ENCODE data around the gene ASIC4.

Gene ASIC4

DNA sequence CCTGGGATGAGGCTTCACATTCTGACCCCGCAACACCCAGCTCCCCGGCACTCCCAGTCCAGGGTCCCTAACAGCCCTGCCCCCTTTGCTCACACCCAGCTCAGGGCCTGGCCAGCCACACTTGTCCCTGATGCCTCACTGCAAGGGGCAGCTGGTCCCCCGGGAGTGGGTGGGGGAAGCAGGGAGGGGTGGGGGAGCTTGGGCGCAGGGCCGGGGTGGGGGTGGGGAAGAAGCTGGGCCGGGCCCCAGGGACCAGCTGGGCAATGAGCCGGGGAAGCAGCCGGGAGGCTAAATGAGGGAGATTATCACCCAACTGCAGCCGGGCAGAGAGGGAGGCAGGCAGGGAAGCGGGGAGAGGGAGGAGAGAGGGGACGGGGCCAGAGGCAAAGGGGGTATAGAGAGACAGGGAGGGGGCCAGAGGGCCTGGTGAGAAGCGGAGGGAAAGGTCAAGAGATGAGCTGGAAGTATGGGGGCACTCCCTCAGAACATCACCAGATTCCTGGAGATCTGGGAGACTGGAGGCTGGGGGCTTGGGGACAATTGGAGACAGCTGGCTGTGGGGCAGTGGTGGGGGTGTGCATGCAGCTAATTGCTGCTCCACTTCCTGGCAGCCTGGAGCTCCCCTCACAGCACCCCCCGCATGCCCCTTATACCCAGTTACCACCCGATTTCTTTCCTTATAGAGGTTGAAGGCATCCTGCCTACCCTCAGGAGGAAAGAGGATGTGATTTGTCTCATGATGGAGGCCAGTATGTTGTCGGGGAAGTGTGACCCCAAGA, 2.5 kb upstream of the ASIC4 start:
- ChIA-PET CTCF (interaction anchor here (1.1 to 5.3 kb wide), 7 partner anchors 9 to 131 kb away, joined by 3 to 50 read pairs (median 4); partner anchors contain the start of gene GMPPA), POLR2A (interaction anchor here (0.6 kb wide), 1 partner anchor 1552 kb away, joined by 3 read pairs; no protein-coding TSS in a partner anchor)
- no peak for DNase-seq (ENCODE audit: extremely low spot score)
- TF ChIP-seq, protein P1, sequence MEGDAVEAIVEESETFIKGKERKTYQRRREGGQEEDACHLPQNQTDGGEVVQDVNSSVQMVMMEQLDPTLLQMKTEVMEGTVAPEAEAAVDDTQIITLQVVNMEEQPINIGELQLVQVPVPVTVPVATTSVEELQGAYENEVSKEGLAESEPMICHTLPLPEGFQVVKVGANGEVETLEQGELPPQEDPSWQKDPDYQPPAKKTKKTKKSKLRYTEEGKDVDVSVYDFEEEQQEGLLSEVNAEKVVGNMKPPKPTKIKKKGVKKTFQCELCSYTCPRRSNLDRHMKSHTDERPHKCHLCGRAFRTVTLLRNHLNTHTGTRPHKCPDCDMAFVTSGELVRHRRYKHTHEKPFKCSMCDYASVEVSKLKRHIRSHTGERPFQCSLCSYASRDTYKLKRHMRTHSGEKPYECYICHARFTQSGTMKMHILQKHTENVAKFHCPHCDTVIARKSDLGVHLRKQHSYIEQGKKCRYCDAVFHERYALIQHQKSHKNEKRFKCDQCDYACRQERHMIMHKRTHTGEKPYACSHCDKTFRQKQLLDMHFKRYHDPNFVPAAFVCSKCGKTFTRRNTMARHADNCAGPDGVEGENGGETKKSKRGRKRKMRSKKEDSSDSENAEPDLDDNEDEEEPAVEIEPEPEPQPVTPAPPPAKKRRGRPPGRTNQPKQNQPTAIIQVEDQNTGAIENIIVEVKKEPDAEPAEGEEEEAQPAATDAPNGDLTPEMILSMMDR (IDR thresholded peaks at IDR 0.05; ENCODE audit: control extremely low read depth, extremely low read depth, low read depth, missing control alignments) = no peak

DNA sequence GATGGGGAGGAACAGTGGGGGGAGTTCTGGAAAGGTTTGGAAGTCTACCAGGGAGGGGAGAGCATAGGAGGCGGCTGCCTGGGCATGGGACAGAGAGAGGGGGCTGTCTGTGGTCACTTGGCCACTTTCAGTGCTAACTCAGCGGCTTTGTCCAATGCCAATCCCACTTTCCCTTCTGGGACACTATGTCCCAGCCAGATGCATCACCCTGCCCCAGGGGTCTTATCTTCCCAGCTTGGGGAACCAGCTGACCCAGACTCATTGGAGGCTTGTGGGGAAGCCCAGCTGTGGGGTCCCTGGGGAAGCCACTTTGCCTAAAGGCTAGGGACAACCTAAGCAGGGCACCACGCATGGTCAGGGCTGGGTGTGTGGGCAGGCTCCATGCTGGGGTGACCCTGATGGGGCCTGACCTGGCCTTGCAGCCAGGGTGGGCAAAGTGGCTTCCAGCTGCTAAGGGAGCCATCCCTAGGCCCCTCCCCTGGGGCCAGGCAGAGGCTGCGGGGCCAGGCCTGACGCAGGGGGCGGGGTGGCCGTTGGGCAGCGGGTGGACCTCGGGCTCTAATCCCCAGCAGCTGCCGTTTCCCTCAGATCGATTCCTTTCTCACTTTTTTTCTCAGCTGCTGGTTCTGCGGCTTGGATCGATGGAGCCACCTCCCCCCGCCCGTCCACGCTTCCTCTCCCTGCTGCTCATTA, 1.6 kb upstream of the ASIC4 start:
- DNase-seq (ENCODE audit: extremely low spot score) = no peak
- POLR2A ChIA-PET = no interaction called here
- CTCF ChIA-PET = interaction anchor here (1.6 to 3.6 kb wide), 3 partner anchors 17 to 130 kb away, joined by 4 to 22 read pairs (median 6); a partner anchor contains a TSS
- TF ChIP-seq, protein P1 (IDR thresholded peaks at IDR 0.05; ENCODE audit: control extremely low read depth, extremely low read depth, low read depth, missing control alignments) = no peak

DNA sequence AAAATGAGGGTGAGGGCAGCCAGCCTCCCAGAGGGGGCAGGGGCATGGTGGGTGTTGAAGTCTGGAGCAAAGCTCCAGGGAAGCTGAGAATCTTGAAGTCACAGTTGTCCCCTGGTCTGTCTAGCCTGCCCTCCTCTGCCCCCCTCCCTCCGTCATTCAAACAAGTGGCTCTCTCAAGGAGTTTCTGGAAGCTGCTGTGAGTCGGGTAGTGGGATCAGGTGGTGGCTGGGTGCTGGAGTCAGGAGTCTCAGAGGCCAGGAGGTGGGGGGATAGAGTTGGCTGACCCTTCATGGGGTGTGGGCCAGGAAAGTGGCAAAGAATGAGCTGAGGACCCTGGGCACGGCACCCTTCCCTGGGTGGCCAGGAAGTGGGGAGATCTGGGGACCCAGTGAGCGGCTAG, 495 bp upstream of the ASIC4 start:
- TF ChIP-seq, protein P1 (IDR thresholded peaks at IDR 0.05; ENCODE audit: control extremely low read depth, extremely low read depth, low read depth, missing control alignments) = no peak
- ChIA-PET POLR2A (no interaction called here), CTCF (interaction anchor here (1.4 to 3.6 kb wide), 2 partner anchors 14 to 17 kb away, joined by 5 to 22 read pairs; no protein-coding TSS in a partner anchor)
- no peak for DNase-seq (ENCODE audit: extremely low spot score)

DNA sequence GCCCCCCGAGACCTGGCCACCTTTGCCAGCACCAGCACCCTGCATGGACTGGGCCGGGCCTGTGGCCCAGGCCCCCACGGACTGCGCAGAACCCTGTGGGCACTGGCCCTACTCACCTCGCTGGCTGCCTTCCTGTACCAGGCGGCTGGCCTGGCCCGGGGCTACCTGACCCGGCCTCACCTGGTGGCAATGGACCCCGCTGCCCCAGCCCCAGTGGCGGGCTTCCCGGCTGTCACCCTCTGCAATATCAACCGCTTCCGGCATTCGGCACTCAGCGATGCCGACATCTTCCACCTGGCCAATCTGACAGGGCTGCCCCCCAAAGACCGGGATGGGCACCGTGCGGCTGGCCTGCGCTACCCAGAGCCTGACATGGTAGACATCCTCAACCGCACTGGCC, 554 bp downstream of the ASIC4 start:
- no peak for DNase-seq (ENCODE audit: extremely low spot score)
- ChIA-PET CTCF (interaction anchor here (1.4 to 7.2 kb wide), 3 partner anchors 14 to 55 kb away, joined by 3 to 80 read pairs (median 5); no protein-coding TSS in a partner anchor), POLR2A (no interaction called here)
- TF ChIP-seq, protein P1 (IDR thresholded peaks at IDR 0.05; ENCODE audit: control extremely low read depth, extremely low read depth, low read depth, missing control alignments) = no peak

DNA sequence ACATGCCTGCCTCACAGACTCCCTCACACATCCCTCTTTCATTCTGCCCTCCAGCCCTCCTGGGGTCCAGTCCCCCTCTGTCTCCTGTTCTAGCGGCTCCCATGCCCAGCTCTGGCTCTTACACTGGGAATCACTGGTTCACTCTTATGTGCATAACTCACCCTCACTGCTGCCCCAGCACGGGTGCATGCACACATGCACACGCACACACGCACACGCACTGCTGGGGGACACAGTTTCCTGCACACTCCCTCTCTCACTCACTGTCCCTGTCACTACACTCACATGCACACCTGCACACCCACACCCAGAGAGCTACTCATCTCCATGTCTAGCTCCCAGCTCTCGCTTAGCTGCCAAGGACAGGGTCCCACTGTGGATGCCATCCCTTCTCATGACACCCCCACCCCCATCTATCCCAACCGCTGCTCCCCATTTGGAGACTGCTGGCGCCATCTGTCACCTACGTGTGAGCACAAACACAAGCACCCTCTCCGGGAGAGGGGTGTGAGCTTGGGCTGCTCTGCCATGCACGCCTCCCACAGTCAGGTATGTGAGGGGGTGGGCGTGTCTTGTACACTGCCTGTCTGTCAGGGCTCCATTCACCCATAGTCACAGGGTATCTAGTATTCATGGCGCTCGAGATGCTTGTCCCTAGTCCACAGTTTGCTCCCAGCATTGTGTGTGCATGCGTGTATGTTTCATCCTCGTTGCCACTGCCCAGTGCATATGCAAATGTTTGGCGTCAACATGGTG, 1.8 kb downstream of the ASIC4 start:
- TF ChIP-seq, protein P1 (IDR thresholded peaks at IDR 0.05; ENCODE audit: control extremely low read depth, extremely low read depth, low read depth, missing control alignments) = no peak
- DNase-seq (ENCODE audit: extremely low spot score) = no peak
- ChIA-PET POLR2A (no interaction called here), CTCF (interaction anchor here (1.0 to 7.2 kb wide), 7 partner anchors 8 to 56 kb away, joined by 3 to 80 read pairs (median 3); partner anchors contain the start of gene GMPPA)

DNA sequence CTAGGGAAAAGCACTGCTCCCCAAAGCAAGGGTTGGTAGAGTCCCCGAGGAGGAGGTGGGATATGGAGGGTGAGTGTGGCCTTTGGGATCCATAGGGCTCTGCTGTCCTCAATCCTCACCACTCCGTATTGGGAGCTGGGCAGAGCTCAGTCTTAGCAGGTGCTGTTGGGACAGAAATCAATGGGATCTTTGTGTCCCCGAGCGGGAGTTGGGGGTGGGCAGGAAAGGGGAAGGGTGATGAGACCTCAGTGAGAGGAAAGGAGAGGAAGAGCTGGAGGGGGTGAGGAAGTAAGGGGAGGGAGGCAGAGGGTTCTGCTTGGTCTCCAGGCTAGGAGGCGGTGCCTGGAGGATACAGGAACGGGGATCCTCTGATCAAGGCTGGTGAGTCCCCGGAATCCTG, 2.6 kb downstream of the ASIC4 start:
- ChIA-PET CTCF (interaction anchor here (1.0 to 7.2 kb wide), 6 partner anchors 9 to 114 kb away, joined by 3 to 80 read pairs (median 3); no protein-coding TSS in a partner anchor), POLR2A (interaction anchor here (1.5 kb wide), 1 partner anchor 19 kb away, joined by 5 read pairs; the partner anchor contains the start of gene GMPPA)
- TF ChIP-seq, protein P1 (IDR thresholded peaks at IDR 0.05; ENCODE audit: control extremely low read depth, extremely low read depth, low read depth, missing control alignments) = no peak
- DNase-seq (ENCODE audit: extremely low spot score) = no peak
